Measurements from ENCODE around the gene TEX101.

- no peak for TF ChIP-seq CTCF (IDR thresholded peaks at IDR 0.05 in 4 of 5, conservative IDR thresholded peaks at IDR 0.05 in 1 of 5)
- TF ChIP-seq POLR2A (IDR thresholded peaks at IDR 0.05): peak in 1 of 2 donors; percentile 36
These were observed 48.9 kb downstream of the TEX101 start for GRCh38 chr19:43463381-43464133.

Measured in gastrocnemius medialis (tissue), 4 donors.